WTC11 (cell line): ENCODE data around the gene ZNF302. TPM values are rescaled to one million over a fixed set of nuclear protein-coding genes. Genes with fewer than 3 reads are reported as not detected.

Experiments used
- ATAC-seq: fragments of 200-7000 bp; cut with Tn5 transposase; 2 replicates; pipeline ENCODE4 v1.10.0; 2021; ENCODE audit warnings: mild to moderate bottlenecking, moderate library complexity
- CTCF ChIA-PET: fragments of 300-600 bp; sonication (Branson Sonifier 250); formaldehyde crosslinking; loops from one replicate; lab custom pipeline; 2021; ENCODE audit warnings: antibody characterized with exemption; lab: Charles Lee
- POLR2A ChIA-PET: fragments of 350-600 bp; sonication (Branson Sonifier 250); formaldehyde crosslinking; loops from one replicate; lab custom pipeline; 2021; ENCODE audit warnings: antibody characterized with exemption; lab: Charles Lee
- DNase-seq: peaks from one replicate; pipeline ENCODE4 v3.0.0; 2021; ENCODE audit warnings: low spot score
- H3K27ac Mint-ChIP-seq: 2 replicates; pipeline ENCODE4 v1.8.0; 2021; ENCODE audit warnings: mixed read lengths
- H3K27me3 Mint-ChIP-seq: 2 replicates; pipeline ENCODE4 v1.8.0; 2021; ENCODE audit warnings: low read depth, mild to moderate bottlenecking, moderate library complexity, mixed read lengths
- H3K36me3 Mint-ChIP-seq: 2 replicates; pipeline ENCODE4 v1.8.0; 2021; ENCODE audit warnings: mixed read lengths
- H3K4me1 Mint-ChIP-seq: 2 replicates; pipeline ENCODE4 v1.8.0; 2022; ENCODE audit warnings: mixed read lengths
- H3K4me3 Mint-ChIP-seq: 2 replicates; pipeline ENCODE4 v1.8.0; 2021; ENCODE audit warnings: mild to moderate bottlenecking, moderate library complexity, mixed read lengths
- H3K9me3 Mint-ChIP-seq: 2 replicates; pipeline ENCODE4 v1.8.0; 2021; ENCODE audit warnings: mixed read lengths
- AFF4 ChIP-seq: sonication (generic); formaldehyde crosslinking; IDR thresholded peaks from 2 replicates; pipeline ENCODE4 v1.8.1; 2023; ENCODE audit warnings: mild to moderate bottlenecking, missing genetic modification reagents, borderline replicate concordance
- ARID4B ChIP-seq: sonication (generic); formaldehyde crosslinking; IDR thresholded peaks from 2 replicates; pipeline ENCODE4 v1.8.0; 2023; ENCODE audit warnings: missing genetic modification reagents, mild to moderate bottlenecking, borderline replicate concordance
- ATF3 ChIP-seq: sonication (generic); formaldehyde crosslinking; conservative IDR thresholded peaks from 2 replicates; pipeline ENCODE4 v1.8.1; 2022; ENCODE audit warnings: mild to moderate bottlenecking, missing genetic modification reagents
- CBFB ChIP-seq: sonication (generic); formaldehyde crosslinking; IDR thresholded peaks from 2 replicates; pipeline ENCODE4 v1.8.1; 2022; ENCODE audit warnings: mild to moderate bottlenecking, low read depth, missing genetic modification reagents
- CDX4 ChIP-seq: fragments of 250-450 bp; sonication (Bioruptor Pico); IDR thresholded peaks from 2 replicates; pipeline ENCODE4 v1.9.0; 2021; ENCODE audit warnings: moderate library complexity, mild to moderate bottlenecking, inconsistent platforms, borderline replicate concordance
- CREM ChIP-seq: sonication (generic); formaldehyde crosslinking; IDR thresholded peaks from 2 replicates; pipeline ENCODE4 v1.8.1; 2022; ENCODE audit warnings: mild to moderate bottlenecking, missing genetic modification reagents, moderate library complexity
- ERG ChIP-seq: fragments of 250-450 bp; sonication (Bioruptor Pico); IDR thresholded peaks from 2 replicates; pipeline ENCODE4 v1.8.0; 2021; ENCODE audit warnings: mild to moderate bottlenecking
- ESRRA ChIP-seq: sonication (generic); formaldehyde crosslinking; IDR thresholded peaks from 2 replicates; pipeline ENCODE4 v1.8.1; 2022; ENCODE audit warnings: mild to moderate bottlenecking, missing genetic modification reagents, borderline replicate concordance
- ETV6 ChIP-seq: sonication (generic); formaldehyde crosslinking; IDR thresholded peaks from 2 replicates; pipeline ENCODE4 v1.8.1; 2022; ENCODE audit warnings: mild to moderate bottlenecking, missing genetic modification reagents
- FOXK1 ChIP-seq: sonication (generic); formaldehyde crosslinking; IDR thresholded peaks from 2 replicates; pipeline ENCODE4 v1.8.0; 2022; ENCODE audit warnings: mild to moderate bottlenecking, moderate library complexity, missing genetic modification reagents
- IRF2 ChIP-seq: sonication (generic); formaldehyde crosslinking; IDR thresholded peaks from 2 replicates; pipeline ENCODE4 v1.8.0; 2022; ENCODE audit warnings: low read depth, missing genetic modification reagents, borderline replicate concordance
- MLX ChIP-seq: sonication (generic); formaldehyde crosslinking; IDR thresholded peaks from 2 replicates; pipeline ENCODE4 v1.8.1; 2023; ENCODE audit warnings: mild to moderate bottlenecking, missing genetic modification reagents, moderate library complexity
- NFATC4 ChIP-seq: fragments of 250-450 bp; sonication (Bioruptor Pico); IDR thresholded peaks from 2 replicates; pipeline ENCODE4 v1.9.0; 2021; ENCODE audit warnings: mild to moderate bottlenecking
- NFYB ChIP-seq: sonication (generic); formaldehyde crosslinking; conservative IDR thresholded peaks from 2 replicates; pipeline ENCODE4 v1.8.0; 2022; ENCODE audit warnings: low read depth, missing genetic modification reagents
- NR1H2 ChIP-seq: sonication (generic); formaldehyde crosslinking; IDR thresholded peaks from 2 replicates; pipeline ENCODE4 v1.9.0; 2021; ENCODE audit warnings: mild to moderate bottlenecking, moderate library complexity, missing genetic modification reagents
- NR2C2 ChIP-seq: sonication (generic); formaldehyde crosslinking; IDR thresholded peaks from 2 replicates; pipeline ENCODE4 v1.8.0; 2022; ENCODE audit warnings: mild to moderate bottlenecking, missing genetic modification reagents
- PRDM15 ChIP-seq: sonication (generic); formaldehyde crosslinking; IDR thresholded peaks from 2 replicates; pipeline ENCODE4 v1.8.0; 2022; ENCODE audit warnings: missing genetic modification reagents
- SMAD4 ChIP-seq: sonication (generic); formaldehyde crosslinking; IDR thresholded peaks from 2 replicates; pipeline ENCODE4 v1.8.0; 2022; ENCODE audit warnings: mild to moderate bottlenecking, missing genetic modification reagents
- TEAD1 ChIP-seq: sonication (generic); formaldehyde crosslinking; IDR thresholded peaks from 2 replicates; pipeline ENCODE4 v1.8.0; 2022; ENCODE audit warnings: mild to moderate bottlenecking, missing genetic modification reagents
- USF1 ChIP-seq: sonication (generic); formaldehyde crosslinking; IDR thresholded peaks from 2 replicates; pipeline ENCODE4 v1.8.0; 2022; ENCODE audit warnings: mild to moderate bottlenecking, missing genetic modification reagents
- ZNF671 ChIP-seq: fragments of 250-450 bp; sonication (Bioruptor Pico); IDR thresholded peaks from 2 replicates; pipeline ENCODE4 v1.8.0; 2021; ENCODE audit warnings: mild to moderate bottlenecking
- total RNA-seq: library from RNA; stranded (reverse); gene quantifications from 3 replicates; pipeline ENCODE4 v1.2.3, GENCODE V29; 2021

The ZNF302 gene
- total RNA-seq, 1 experiment from 2014 or later = 23.5 TPM

- TF ChIP-seq AFF4 (CRISPR knock-in tag) (no peak), ATF3 (CRISPR knock-in tag) (no peak), NR1H2 (CRISPR knock-in tag) (no peak), PRDM15 (CRISPR knock-in tag) (no peak), ARID4B (CRISPR knock-in tag) (no peak)
Observed at GRCh38 chr19:34713262-34713637, 35.8 kb downstream of the ZNF302 start (continued).

- no peak overlapping the region for H3K4me3 Mint-ChIP-seq
- H3K4me1 Mint-ChIP-seq = peaks cover 14% of the 10 kb centered on the region
- peaks cover 34% of the 10 kb centered on the region for H3K36me3 Mint-ChIP-seq
- POLR2A ChIA-PET = no interaction called here
- no peak for DNase-seq
- H3K27ac Mint-ChIP-seq = no peak overlapping the region
- no peak for ATAC-seq
- peaks cover 66% of the 10 kb centered on the region for H3K27me3 Mint-ChIP-seq
- CTCF ChIA-PET = no interaction called here
- no peak for TF ChIP-seq MLX (CRISPR knock-in tag)
- TF ChIP-seq TEAD1 (CRISPR knock-in tag) = no peak
- TF ChIP-seq NR2C2 (CRISPR knock-in tag) = no peak
- no peak for TF ChIP-seq ERG (CRISPR knock-in tag)
- TF ChIP-seq CBFB = no peak
- TF ChIP-seq FOXK1 (CRISPR knock-in tag) = no peak
- TF ChIP-seq NFATC4 (CRISPR knock-in tag) = no peak
- TF ChIP-seq CREM (CRISPR knock-in tag) = no peak
- TF ChIP-seq ETV6 (CRISPR knock-in tag) = no peak
- no peak for TF ChIP-seq NFYB (CRISPR knock-in tag)
- no peak for TF ChIP-seq CDX4 (CRISPR knock-in tag)
- no peak for TF ChIP-seq IRF2
- TF ChIP-seq ESRRA (CRISPR knock-in tag) = no peak
- TF ChIP-seq ZNF671 (CRISPR knock-in tag) = no peak
- no peak for TF ChIP-seq SMAD4 (CRISPR knock-in tag)
- TF ChIP-seq USF1 (CRISPR knock-in tag) = no peak
- H3K9me3 Mint-ChIP-seq = peaks cover 74% of the 10 kb centered on the region
Observed at GRCh38 chr19:34715357-34715756, 37.9 kb downstream of the ZNF302 start.
